Common myeloid progenitor, CD34-positive (primary cell): ENCODE results near the gene SYNDIG1.

Experiments
- CTCF ChIA-PET: fragments of 350-600 bp; sonication (Branson Sonifier 250); formaldehyde crosslinking; loops from one replicate; lab custom pipeline; 2021; ENCODE audit warnings: antibody characterized with exemption; lab: Charles Lee
- POLR2A ChIA-PET: fragments of 350-600 bp; sonication (Branson Sonifier 250); formaldehyde crosslinking; loops from one replicate; lab custom pipeline; 2021; ENCODE audit warnings: antibody characterized with exemption; lab: Charles Lee
- DNase-seq, 3 donors: peaks; one replicate each; pipeline versions ENCODE4 v3.0.0 to v3.0.0-alpha.2; 2013
- H3K27ac ChIP-seq, 2 experiments: 1 replicate in 1 of 2; 2 replicates in 1 of 2; pipeline ENCODE4 v1.7.0; 2013; ENCODE audit warnings: inconsistent platforms in 2 of 2, low read length in 2 of 2, mild to moderate bottlenecking in 2 of 2, low read depth in 1 of 2, moderate library complexity in 1 of 2; ENCODE audit not compliant: severe bottlenecking in 2 of 2, insufficient read depth in 1 of 2, poor library complexity in 1 of 2
- H3K27me3 ChIP-seq, 5 experiments: replicated peaks in 2 of 5; 1 replicate in 3 of 5; 2 replicates in 2 of 5; pipeline versions ENCODE4 v1.6.1 to v1.7.0; 2013; ENCODE audit warnings: low read length in 4 of 5, mild to moderate bottlenecking in 2 of 5, moderate library complexity in 2 of 5, inconsistent platforms in 1 of 5; ENCODE audit not compliant: insufficient read depth in 5 of 5, control insufficient read depth in 4 of 5
- H3K36me3 ChIP-seq, 4 experiments: 1 replicate in 2 of 4; 2 replicates in 2 of 4; pipeline versions ENCODE4 v1.6.1 to v1.7.0; 2013; ENCODE audit warnings: low read length in 3 of 4, control low read depth in 1 of 4, mild to moderate bottlenecking in 1 of 4; ENCODE audit not compliant: control insufficient read depth in 4 of 4, insufficient read depth in 4 of 4
- H3K4me1 ChIP-seq, 4 experiments: 1 replicate in 3 of 4; 2 replicates in 1 of 4; pipeline versions ENCODE4 v1.6.1 to v1.7.1; 2013; ENCODE audit warnings: low read length in 3 of 4, mild to moderate bottlenecking in 3 of 4, control low read depth in 1 of 4, inconsistent platforms in 1 of 4, moderate library complexity in 1 of 4; ENCODE audit not compliant: control insufficient read depth in 4 of 4, insufficient read depth in 4 of 4; ENCODE audit errors: control extremely low read depth in 1 of 4
- H3K4me3 ChIP-seq, 7 experiments: 1 replicate in 4 of 7; 2 replicates in 3 of 7; pipeline versions ENCODE4 v1.5.1 to v1.7.0; 2013; ENCODE audit warnings: mild to moderate bottlenecking in 7 of 7, low read length in 6 of 7, moderate library complexity in 6 of 7, inconsistent platforms in 2 of 7, low read depth in 2 of 7, control low read depth in 1 of 7; ENCODE audit not compliant: insufficient read depth in 4 of 7, control insufficient read depth in 1 of 7; ENCODE audit errors: extremely low read depth in 1 of 7
- H3K9me3 ChIP-seq, 5 experiments: 1 replicate in 4 of 5; 2 replicates in 1 of 5; pipeline versions ENCODE4 v1.6.1 to v1.7.1; 2013; ENCODE audit warnings: low read length in 4 of 5, mild to moderate bottlenecking in 2 of 5, inconsistent platforms in 1 of 5, low read depth in 1 of 5, moderate library complexity in 1 of 5; ENCODE audit not compliant: control insufficient read depth in 4 of 5, insufficient read depth in 2 of 5; ENCODE audit errors: control extremely low read depth in 1 of 5
- WGBS: methylation state at CpG from one replicate; pipeline ENCODE4 v1.1.5; 2013; ENCODE audit not compliant: insufficient coverage; 5-methylcytosine and 5-hydroxymethylcytosine counted together

The SYNDIG1 gene

DNA sequence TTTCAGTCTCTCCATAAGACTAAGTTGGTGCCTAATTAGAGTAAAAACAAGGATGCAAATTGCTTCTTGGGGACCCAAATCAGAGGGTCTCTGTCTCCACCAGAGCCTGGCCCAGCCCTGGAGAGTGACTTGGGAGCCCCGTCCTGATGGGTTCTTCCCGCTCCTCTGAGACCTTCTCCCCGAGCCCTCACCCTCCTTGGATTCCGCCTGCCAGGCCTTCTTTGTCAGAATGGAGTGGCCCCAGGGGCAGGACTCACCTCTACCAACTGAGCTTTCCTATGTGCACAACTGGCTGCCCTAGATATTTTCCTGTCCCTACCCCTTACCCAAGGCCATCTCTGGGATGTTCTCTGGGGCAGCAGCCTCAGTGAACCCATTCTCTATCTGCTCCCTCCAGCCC lies 9.7 kb downstream of the SYNDIG1 start:
- WGBS, result 97% methylated on average over 4 of the region's 4 CpGs
- Histone ChIP-seq H3K36me3 (no peaks in the 10 kb centered on the region), H3K4me1 (no peaks in the 10 kb centered on the region), H3K4me3 (no peak overlapping the region), H3K27me3 (peaks cover 0 to 33% (median 3%) of the 10 kb centered on the region in 5 experiments), H3K9me3 (no peaks in the 10 kb centered on the region), H3K27ac (no peak overlapping the region)
- no peak for DNase-seq
- POLR2A ChIA-PET, result no interaction called here
- CTCF ChIA-PET, result no interaction called here

DNA sequence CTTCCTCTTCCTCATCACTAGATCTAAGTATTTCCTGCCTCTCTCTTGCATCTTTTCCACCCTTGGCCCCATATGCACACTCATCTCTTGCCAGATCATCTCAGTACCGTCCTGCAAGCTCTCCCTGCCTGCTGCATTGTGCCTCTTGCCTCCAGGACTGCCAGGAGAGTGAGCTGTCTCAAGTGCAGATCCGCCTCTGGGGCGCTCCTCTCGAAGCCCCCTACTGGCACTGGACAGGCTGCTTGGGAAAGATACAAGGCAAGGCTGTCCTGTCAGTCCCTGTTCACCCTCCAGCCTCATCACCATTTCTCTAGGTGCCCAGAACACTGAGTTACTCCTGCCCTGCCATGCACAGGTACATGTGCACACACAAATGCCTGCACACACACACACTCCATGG lies 10.2 kb downstream of the SYNDIG1 start:
- H3K4me3 ChIP-seq, result no peak overlapping the region
- no peak for DNase-seq
- POLR2A ChIA-PET, result no interaction called here
- WGBS, result 93% methylated on average over 4 of the region's 4 CpGs
- CTCF ChIA-PET, result no interaction called here
- no peaks in the 10 kb centered on the region for H3K4me1 ChIP-seq
- H3K27me3 ChIP-seq, result peaks cover 0 to 28% (median 3%) of the 10 kb centered on the region in 5 experiments
- no peak overlapping the region for H3K27ac ChIP-seq
- H3K9me3 ChIP-seq, result no peaks in the 10 kb centered on the region
- H3K36me3 ChIP-seq, result no peaks in the 10 kb centered on the region

GRCh38 chr20:24480509-24480908 lies 11.1 kb downstream of the SYNDIG1 start:
- Histone ChIP-seq H3K4me3 (no peak overlapping the region), H3K4me1 (no peaks in the 10 kb centered on the region), H3K27me3 (peaks cover 0 to 19% (median 3%) of the 10 kb centered on the region in 5 experiments), H3K9me3 (no peaks in the 10 kb centered on the region), H3K27ac (no peak overlapping the region), H3K36me3 (no peaks in the 10 kb centered on the region)
- WGBS, result 92% methylated on average over 3 of the region's 4 CpGs
- CTCF ChIA-PET, result no interaction called here
- no peak for DNase-seq
- POLR2A ChIA-PET, result no interaction called here

- H3K4me1 ChIP-seq, result no peaks in the 10 kb centered on the region
- no peaks in the 10 kb centered on the region for H3K9me3 ChIP-seq
- H3K27me3 ChIP-seq, result peaks cover 0 to 17% (median 3%) of the 10 kb centered on the region in 5 experiments
- DNase-seq, result no peak
- no peak overlapping the region for H3K4me3 ChIP-seq
- ChIA-PET POLR2A (no interaction called here), CTCF (no interaction called here)
- H3K36me3 ChIP-seq, result no peaks in the 10 kb centered on the region
- no peak overlapping the region for H3K27ac ChIP-seq
- WGBS, result 87% methylated on average over 7 of the region's 7 CpGs
Observed at GRCh38 chr20:24481173-24481572, 11.7 kb downstream of the SYNDIG1 start.

- POLR2A ChIA-PET, result no interaction called here
- WGBS, result 96% methylated on average over 17 of the region's 18 CpGs
- Histone ChIP-seq H3K27me3 (peaks cover 0 to 10% (median 0%) of the 10 kb centered on the region in 5 experiments), H3K36me3 (no peaks in the 10 kb centered on the region), H3K27ac (no peak overlapping the region), H3K4me3 (no peak overlapping the region), H3K9me3 (no peaks in the 10 kb centered on the region), H3K4me1 (no peaks in the 10 kb centered on the region)
- no peak for DNase-seq
- CTCF ChIA-PET, result no interaction called here
Observed at GRCh38 chr20:24483435-24484080, 14.1 kb downstream of the SYNDIG1 start.

DNA sequence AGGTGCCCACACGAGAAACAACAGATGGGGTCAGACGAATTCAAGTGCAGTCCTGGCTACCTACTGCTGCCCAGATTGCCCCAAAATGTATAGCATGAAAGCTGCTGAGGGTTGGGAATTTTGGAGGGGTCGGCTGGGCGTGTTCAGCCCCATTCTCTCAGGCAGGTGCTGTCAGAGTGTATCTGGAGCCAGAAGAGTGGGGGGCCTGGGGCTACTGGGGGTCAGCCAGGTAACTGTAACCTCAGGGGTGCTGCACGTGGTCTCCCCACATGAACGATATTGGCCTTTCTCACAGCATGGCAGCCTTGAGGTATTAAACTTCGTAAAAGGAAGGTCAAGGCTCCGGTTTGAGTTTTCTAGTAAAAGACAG lies 14.6 kb downstream of the SYNDIG1 start:
- H3K4me3 ChIP-seq, result no peak overlapping the region
- no peak for DNase-seq
- peaks cover 0 to 10% (median 0%) of the 10 kb centered on the region in 5 experiments for H3K27me3 ChIP-seq
- no peaks in the 10 kb centered on the region for H3K9me3 ChIP-seq
- H3K27ac ChIP-seq, result no peak overlapping the region
- WGBS, result 100% methylated on average over 8 of the region's 8 CpGs
- ChIA-PET CTCF (no interaction called here), POLR2A (no interaction called here)
- no peaks in the 10 kb centered on the region for H3K4me1 ChIP-seq
- H3K36me3 ChIP-seq, result no peaks in the 10 kb centered on the region

DNA sequence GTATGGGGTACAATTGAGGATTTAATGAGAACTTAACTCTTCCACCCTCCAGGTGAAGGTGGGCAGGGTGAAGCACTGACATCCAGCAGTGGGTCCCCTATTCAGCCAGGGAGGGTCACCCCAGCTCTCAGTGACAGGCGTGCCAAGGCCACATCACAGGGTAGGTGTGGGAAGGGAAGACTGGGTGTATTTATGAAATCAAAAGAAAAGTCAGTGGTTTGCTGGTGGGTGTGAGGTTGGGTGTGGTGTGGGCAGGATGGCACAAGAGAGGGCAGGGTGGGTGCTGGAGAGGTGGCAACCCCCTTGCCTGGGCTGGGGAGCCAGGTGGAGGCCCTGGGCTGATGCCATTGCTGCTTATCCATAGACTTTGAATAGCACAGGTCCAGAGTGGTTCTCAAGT lies 16.6 kb downstream of the SYNDIG1 start:
- H3K27me3 ChIP-seq, result peaks cover 0 to 10% (median 0%) of the 10 kb centered on the region in 5 experiments
- H3K27ac ChIP-seq, result no peak overlapping the region
- H3K4me1 ChIP-seq, result no peaks in the 10 kb centered on the region
- DNase-seq, result no peak
- no CpG with 5 or more reads among the region's 1 CpG for WGBS
- no peaks in the 10 kb centered on the region for H3K36me3 ChIP-seq
- H3K4me3 ChIP-seq, result no peak overlapping the region
- H3K9me3 ChIP-seq, result no peaks in the 10 kb centered on the region
- CTCF ChIA-PET, result no interaction called here
- POLR2A ChIA-PET, result interaction anchor here (0.6 kb wide), 1 partner anchor 965 kb away, joined by 3 read pairs; no protein-coding TSS in a partner anchor
